Upper lobe of left lung (tissue), 6 donors: Measurements from ENCODE around the gene MYLK. TPM values are rescaled to one million over a fixed set of nuclear protein-coding genes. Genes with fewer than 3 reads are reported as not detected.

ENCODE experiments used
- ATAC-seq, 2 donors: fragments of 200-7000 bp; cut with Tn5 transposase; one replicate each; pipeline ENCODE4 v1.9.1; 2022; ENCODE audit warnings: mild to moderate bottlenecking in 2 of 2, moderate library complexity in 2 of 2; ENCODE audit not compliant: low FRiP score in 2 of 2
- DNase-seq, 2 donors: peaks; one replicate each; pipeline ENCODE4 v3.0.0-alpha.2; 2019 to 2020
- H3K27ac ChIP-seq, 4 donors: fragments of 200-600 bp; sonication (generic); one replicate each; pipeline ENCODE4 v1.5.1; 2016 to 2019
- H3K27me3 ChIP-seq, 4 donors: fragments of 200-600 bp; sonication (generic); one replicate each; pipeline ENCODE4 v1.5.1; 2017 to 2019
- H3K36me3 ChIP-seq, 4 donors: fragments of 200-600 bp; sonication (generic); one replicate each; pipeline ENCODE4 v1.5.1; 2016 to 2019
- H3K4me1 ChIP-seq, 4 donors: fragments of 200-600 bp; sonication (generic); one replicate each; pipeline ENCODE4 v1.5.1; 2018 to 2019
- H3K4me3 ChIP-seq, 4 donors: fragments of 200-600 bp; sonication (generic); one replicate each; pipeline ENCODE4 v1.5.1; 2017 to 2019; ENCODE audit warnings: mild to moderate bottlenecking in 2 of 4, moderate library complexity in 1 of 4
- H3K9me3 ChIP-seq, 4 donors: fragments of 200-600 bp; sonication (generic); one replicate each; pipeline ENCODE4 v1.5.1; 2018 to 2019
- CTCF ChIP-seq, 6 experiments: fragments of 450-650 bp in 4 of 6; fragments of 200-600 bp in 2 of 6; sonication (generic) in 2 of 6; IDR thresholded peaks; one replicate each; pipeline ENCODE4 v1.5.1; 2016 to 2019; ENCODE audit warnings: antibody characterized with exemption in 6 of 6
- EP300 ChIP-seq, 4 donors: sonication (generic); formaldehyde crosslinking; IDR thresholded peaks; one replicate each; pipeline ENCODE4 v1.5.1; 2017; ENCODE audit warnings: antibody characterized with exemption in 4 of 4, control low read depth in 2 of 4
- POLR2A ChIP-seq, 4 donors: fragments of 450-650 bp; IDR thresholded peaks; one replicate each; pipeline ENCODE4 v1.5.1; 2016 to 2017; ENCODE audit warnings: antibody characterized with exemption in 4 of 4, mild to moderate bottlenecking in 2 of 4
- POLR2AphosphoS5 ChIP-seq, 2 donors: sonication (generic); formaldehyde crosslinking; IDR thresholded peaks; one replicate each; pipeline ENCODE4 v1.5.1; 2017; ENCODE audit warnings: antibody characterized with exemption in 2 of 2
- WGBS, 2 donors: methylation state at CpG; one replicate each; pipeline ENCODE4 v1.1.5; 2017 to 2018; 5-methylcytosine and 5-hydroxymethylcytosine counted together
- total RNA-seq, 6 donors: library from RNA; depleted of rRNA in 4 of 6; stranded (reverse); fragments of >200 nt in 4 of 6; gene quantifications; one replicate each; pipeline versions ENCODE4 v1.1.0 to v1.2.1, GENCODE V29; 2016 to 2021
- donor health status: DM: no; HTN: no; CAD: no; lungs with moderate emphysema.
- donor health status: DM: no; HTN: yes; CAD: no; lungs with severe emphysema.

The MYLK gene
- total RNA-seq, 6 donors from 2014 or later: 105 to 378 (median 160) TPM

- no peak overlapping the region for H3K4me3 ChIP-seq
- H3K27me3 ChIP-seq: no peaks in the 10 kb centered on the region
- no peaks in the 10 kb centered on the region for H3K36me3 ChIP-seq
- H3K9me3 ChIP-seq: no peaks in the 10 kb centered on the region
- H3K4me1 ChIP-seq: peaks cover 0 to 3% (median 0%) of the 10 kb centered on the region in 4 donors
- DNase-seq (no peak), ATAC-seq (no peak)
- no peak for TF ChIP-seq EP300 (IDR thresholded peaks at IDR 0.05)
- TF ChIP-seq POLR2AphosphoS5 (IDR thresholded peaks at IDR 0.05): no peak
- TF ChIP-seq POLR2A (IDR thresholded peaks at IDR 0.05): no peak
- TF ChIP-seq CTCF (IDR thresholded peaks at IDR 0.05): no peak
- WGBS, 2 donors: 84 to 87% methylated on average over 4 of the region's 4 CpGs
- no peak overlapping the region for H3K27ac ChIP-seq
Measured at GRCh38 chr3:123597561-123597960, 286.6 kb downstream of the MYLK start.

GRCh38 chr3:123595396-123596180, 288.5 kb downstream of the MYLK start:
- no peak for DNase-seq
- peaks cover 0 to 7% (median 5%) of the 10 kb centered on the region in 4 donors for H3K9me3 ChIP-seq
- H3K36me3 ChIP-seq: peaks cover 0 to 4% (median 0%) of the 10 kb centered on the region in 4 donors
- H3K4me3 ChIP-seq: no peak overlapping the region
- 54 to 55% methylated on average over 5 of the region's 5 CpGs for WGBS, 2 donors
- no peak overlapping the region for H3K27ac ChIP-seq
- no peak for TF ChIP-seq POLR2A (IDR thresholded peaks at IDR 0.05)
- no peak for TF ChIP-seq EP300 (IDR thresholded peaks at IDR 0.05)
- TF ChIP-seq POLR2AphosphoS5 (IDR thresholded peaks at IDR 0.05): no peak
- TF ChIP-seq CTCF (IDR thresholded peaks at IDR 0.05): no peak
- H3K4me1 ChIP-seq: no peaks in the 10 kb centered on the region
- no peak for ATAC-seq
- H3K27me3 ChIP-seq: no peaks in the 10 kb centered on the region

GRCh38 chr3:123593381-123593780, 290.8 kb downstream of the MYLK start:
- DNase-seq (no peak), ATAC-seq (no peak)
- peaks cover 0 to 11% (median 8%) of the 10 kb centered on the region in 4 donors for H3K9me3 ChIP-seq
- H3K27ac ChIP-seq: no peak overlapping the region
- WGBS, 2 donors: 98% methylated on average over 3 of the region's 3 CpGs
- no peaks in the 10 kb centered on the region for H3K27me3 ChIP-seq
- no peak for TF ChIP-seq EP300 (IDR thresholded peaks at IDR 0.05)
- TF ChIP-seq CTCF (IDR thresholded peaks at IDR 0.05): no peak
- TF ChIP-seq POLR2A (IDR thresholded peaks at IDR 0.05): no peak
- TF ChIP-seq POLR2AphosphoS5 (IDR thresholded peaks at IDR 0.05): no peak
- no peak overlapping the region for H3K4me3 ChIP-seq
- H3K4me1 ChIP-seq: no peaks in the 10 kb centered on the region
- H3K36me3 ChIP-seq: peaks cover 0 to 5% (median 0%) of the 10 kb centered on the region in 4 donors

GRCh38 chr3:123590685-123591450, 293.3 kb downstream of the MYLK start:
- H3K36me3 ChIP-seq: peaks cover 0 to 5% (median 0%) of the 10 kb centered on the region in 4 donors
- peaks cover 0 to 11% (median 8%) of the 10 kb centered on the region in 4 donors for H3K9me3 ChIP-seq
- no peaks in the 10 kb centered on the region for H3K27me3 ChIP-seq
- TF ChIP-seq POLR2AphosphoS5 (IDR thresholded peaks at IDR 0.05) (no peak), POLR2A (IDR thresholded peaks at IDR 0.05) (no peak), EP300 (IDR thresholded peaks at IDR 0.05) (no peak), CTCF (IDR thresholded peaks at IDR 0.05) (no peak)
- no peak overlapping the region for H3K27ac ChIP-seq
- DNase-seq: no peak
- ATAC-seq: no peak
- WGBS, 2 donors: 95 to 96% methylated on average over 3 of the region's 3 CpGs
- H3K4me3 ChIP-seq: no peak overlapping the region
- H3K4me1 ChIP-seq: peaks cover 6 to 12% (median 8%) of the 10 kb centered on the region in 4 donors
